A673 (cell line): ENCODE results near the gene EDEM1. TPM values are rescaled to one million over a fixed set of nuclear protein-coding genes. Genes with fewer than 3 reads are reported as not detected.

Experiments
- BruUV-seq: library from RNA; stranded (reverse); fragments of 400-500 nt; replicated peaks from 2 replicates; lab custom pipeline; 2021; lab: Mats Ljungman, UMichigan
- CTCF ChIA-PET: fragments of 300-600 bp; sonication (Branson Sonifier 250); formaldehyde crosslinking; loops from one replicate; lab custom pipeline; 2022; ENCODE audit warnings: antibody characterized with exemption; lab: Charles Lee
- POLR2A ChIA-PET: fragments of 300-600 bp; sonication (Branson Sonifier 250); formaldehyde crosslinking; loops from one replicate; lab custom pipeline; 2022; ENCODE audit warnings: antibody characterized with exemption; ENCODE audit not compliant: low non-redundant PET; lab: Charles Lee
- DNase-seq: peaks from one replicate; pipeline ENCODE4 v3.0.0-alpha.2; 2015; ENCODE audit warnings: low spot score
- H3K27ac ChIP-seq: fragments of 200-600 bp; sonication (generic); 2 replicates; pipeline ENCODE4 v1.5.1; 2016; ENCODE audit warnings: mixed run types, low read depth, mild to moderate bottlenecking, mixed read lengths, antibody characterized with exemption, low read length; ENCODE audit not compliant: poor library complexity, severe bottlenecking
- H3K27me3 ChIP-seq: fragments of 200-600 bp; sonication (generic); replicated peaks from 2 replicates; pipeline ENCODE4 v1.6.1; 2017; ENCODE audit warnings: mixed run types, low read depth, mild to moderate bottlenecking, mixed read lengths, antibody characterized with exemption, low read length; ENCODE audit not compliant: insufficient read depth, poor library complexity
- H3K36me3 ChIP-seq: fragments of 200-600 bp; sonication (generic); 2 replicates; pipeline ENCODE4 v1.6.1; 2016; ENCODE audit warnings: mixed run types, mild to moderate bottlenecking, mixed read lengths, antibody characterized with exemption, low read length; ENCODE audit not compliant: insufficient read depth, poor library complexity, severe bottlenecking
- H3K4me1 ChIP-seq: fragments of 200-600 bp; sonication (generic); 2 replicates; pipeline ENCODE4 v1.6.1; 2017; ENCODE audit warnings: mixed run types, mild to moderate bottlenecking, mixed read lengths, antibody characterized with exemption, low read length; ENCODE audit not compliant: insufficient read depth, poor library complexity, severe bottlenecking
- H3K4me3 ChIP-seq: fragments of 200-600 bp; sonication (generic); 2 replicates; pipeline ENCODE4 v1.5.1; 2016; ENCODE audit warnings: low read depth, mixed run types, mild to moderate bottlenecking, mixed read lengths, low read length; ENCODE audit not compliant: poor library complexity, severe bottlenecking
- H3K9me3 ChIP-seq: fragments of 200-600 bp; sonication (generic); 2 replicates; pipeline ENCODE4 v1.6.1; 2016; ENCODE audit warnings: mixed run types, low read depth, mild to moderate bottlenecking, mixed read lengths, antibody characterized with exemption, low read length; ENCODE audit not compliant: poor library complexity, severe bottlenecking
- CTCF ChIP-seq: fragments of 300-800, 200-600 bp; sonication (generic); conservative IDR thresholded peaks from 2 replicates; pipeline ENCODE4 v1.5.1; 2017; ENCODE audit warnings: low read depth, mild to moderate bottlenecking, antibody characterized with exemption, low read length, moderate library complexity, mixed read lengths
- EZH2 ChIP-seq: fragments of 200-600 bp; sonication (generic); IDR thresholded peaks from 2 replicates; pipeline ENCODE4 v1.6.1; 2017; ENCODE audit warnings: borderline replicate concordance, low read depth, mild to moderate bottlenecking, mixed read lengths, antibody characterized with exemption, low read length; ENCODE audit not compliant: poor library complexity, severe bottlenecking
- intact Hi-C: fragments of 100-400 bp; cut with micrococcal nuclease; formaldehyde crosslinking; loops from one replicate; pipeline ENCODE4 v1.10.0; 2022; ENCODE audit not compliant: unreplicated experiment
- total RNA-seq: library from RNA; stranded (reverse); gene quantifications from 2 replicates; pipeline ENCODE4 v1.2.3, GENCODE V29; 2021

Gene EDEM1
- total RNA-seq, 1 experiment from 2014 or later = 32.1 TPM

- intact Hi-C loops = no loop called here
- Histone ChIP-seq H3K27me3 (peaks cover 2% of the 10 kb centered on the region), H3K27ac (no peak overlapping the region), H3K9me3 (no peaks in the 10 kb centered on the region), H3K4me1 (peaks cover 6% of the 10 kb centered on the region), H3K36me3 (no peaks in the 10 kb centered on the region), H3K4me3 (peak overlapping the region; percentile 26)
- peak; percentile 19 for DNase-seq
- POLR2A ChIA-PET = no interaction called here
- CTCF ChIA-PET = no interaction called here
- no peak for TF ChIP-seq CTCF
- no peak for TF ChIP-seq EZH2
- no TSS peak for BruUV-seq
Measured at GRCh38 chr3:5250467-5251195, 63.1 kb downstream of the EDEM1 start.

DNA sequence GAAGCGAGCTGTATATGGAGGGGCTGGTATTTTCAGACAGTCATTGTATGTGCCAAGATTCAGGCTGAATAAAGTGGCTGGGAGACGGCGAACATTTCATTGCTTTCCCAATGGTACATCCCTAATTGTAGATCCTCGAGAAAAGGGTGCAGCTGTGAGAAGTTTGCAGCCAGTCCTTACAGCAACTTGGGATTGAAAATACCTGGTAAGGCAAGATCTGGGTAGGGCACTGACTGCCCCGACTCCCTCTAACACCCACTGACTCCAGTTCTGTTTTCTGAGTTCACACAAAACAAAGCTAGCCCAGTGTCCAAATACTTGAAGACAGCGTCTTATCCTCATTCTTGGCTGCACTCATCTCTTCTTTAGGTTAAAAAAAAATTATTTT, 63.7 kb downstream of the EDEM1 start:
- Histone ChIP-seq H3K4me3 (peak overlapping the region; percentile 26), H3K4me1 (peaks cover 6% of the 10 kb centered on the region), H3K27ac (no peak overlapping the region), H3K9me3 (no peaks in the 10 kb centered on the region), H3K36me3 (no peaks in the 10 kb centered on the region), H3K27me3 (peaks cover 2% of the 10 kb centered on the region)
- no TSS peak for BruUV-seq
- intact Hi-C loops = no loop called here
- DNase-seq = no peak
- ChIA-PET CTCF (no interaction called here), POLR2A (no interaction called here)
- TF ChIP-seq EZH2 (no peak), CTCF (no peak)

DNA sequence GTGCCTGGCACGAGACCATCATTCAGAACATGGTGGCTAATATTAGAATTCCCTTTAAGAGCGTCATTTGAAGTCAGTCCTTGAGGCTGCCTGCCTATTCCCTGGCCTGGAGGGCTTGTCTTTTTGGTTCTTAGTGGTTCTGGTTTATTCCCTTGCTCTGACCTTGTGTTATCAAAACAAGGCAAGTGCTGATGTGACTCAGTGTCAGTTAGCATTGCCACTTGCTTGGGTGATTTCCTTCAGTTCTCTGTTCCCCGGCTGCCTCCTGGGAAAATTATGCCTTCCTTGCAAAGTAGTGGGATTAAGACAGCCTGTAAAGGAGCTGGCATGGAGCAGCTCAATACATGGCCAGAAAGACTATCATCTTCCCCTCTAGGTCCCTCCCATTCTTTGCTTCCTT, 64.6 kb downstream of the EDEM1 start:
- no TSS peak for BruUV-seq
- POLR2A ChIA-PET = no interaction called here
- H3K27ac ChIP-seq = no peak overlapping the region
- no peaks in the 10 kb centered on the region for H3K36me3 ChIP-seq
- peaks cover 6% of the 10 kb centered on the region for H3K4me1 ChIP-seq
- H3K27me3 ChIP-seq = peaks cover 2% of the 10 kb centered on the region
- TF ChIP-seq CTCF (no peak), EZH2 (no peak)
- no peak overlapping the region for H3K4me3 ChIP-seq
- CTCF ChIA-PET = no interaction called here
- intact Hi-C loops = no loop called here
- no peak for DNase-seq
- H3K9me3 ChIP-seq = no peaks in the 10 kb centered on the region
